ENCODE results near the gene SERPINH1.

The SERPINH1 gene

DNA sequence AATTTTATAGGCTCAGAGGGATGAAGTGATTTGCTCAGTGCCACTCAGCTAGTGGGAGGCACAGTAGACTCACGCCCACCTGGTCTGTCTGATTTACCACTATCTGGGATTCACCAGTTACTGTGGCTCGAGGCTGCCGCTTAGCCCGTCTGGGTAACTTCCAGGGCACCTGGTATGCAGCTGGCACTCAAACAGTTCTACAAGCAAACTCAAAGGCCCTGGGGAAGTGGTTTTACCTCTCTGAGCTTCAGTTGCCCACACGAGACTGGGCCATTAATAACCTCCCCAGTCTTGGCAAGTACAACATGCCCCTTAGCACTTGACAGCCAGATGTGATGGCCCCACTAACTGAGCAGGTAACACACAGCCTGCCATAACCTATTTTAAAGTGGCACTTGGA, 38.9 kb upstream of the SERPINH1 start:
- no peak for TF ChIP-seq CTCF (conservative IDR thresholded peaks at IDR 0.05; ENCODE audit: low read length)
- no peak for TF ChIP-seq EZH2phosphoT487 (IDR thresholded peaks at IDR 0.05; ENCODE audit: borderline replicate concordance)
- no peaks in the 10 kb centered on the region for H3K9me3 ChIP-seq (ENCODE audit: insufficient read depth, low read depth, low read length)
- peaks cover 5% of the 10 kb centered on the region; the same call in 1 of the 2 replicates for H3K79me2 ChIP-seq (ENCODE audit: insufficient read depth, low read length)
- H3K4me2 ChIP-seq (ENCODE audit: low read depth, low read length, poor library complexity, severe bottlenecking): no peak overlapping the region
- peaks cover 8% of the 10 kb centered on the region for H3K4me1 ChIP-seq (ENCODE audit: insufficient read depth, low read length, poor library complexity, severe bottlenecking)
- no peak overlapping the region for H2AFZ ChIP-seq (ENCODE audit: low read length)
- H3K36me3 ChIP-seq (ENCODE audit: insufficient read depth, low read length): no peaks in the 10 kb centered on the region
- no peaks in the 10 kb centered on the region for H3K9me2 ChIP-seq (replicated peaks; ENCODE audit: low read depth, low read length)
- no peak overlapping the region for H3K4me3 ChIP-seq (ENCODE audit: low read length, poor library complexity, severe bottlenecking)
- no peaks in the 10 kb centered on the region for H4K20me1 ChIP-seq (ENCODE audit: insufficient read depth, low read length, poor library complexity, severe bottlenecking)
- H3K9ac ChIP-seq (ENCODE audit: low read depth, low read length, poor library complexity, severe bottlenecking): no peak overlapping the region
- no peaks in the 10 kb centered on the region for H3F3A ChIP-seq (ENCODE audit: low read depth)
- H3K27me3 ChIP-seq (ENCODE audit: insufficient read depth, low read length, poor library complexity, severe bottlenecking): no peaks in the 10 kb centered on the region

- Histone ChIP-seq H3K27me3 (ENCODE audit: insufficient read depth, low read length, poor library complexity, severe bottlenecking) (no peaks in the 10 kb centered on the region), H3K79me2 (ENCODE audit: insufficient read depth, low read length) (peaks cover 5% of the 10 kb centered on the region; the same call in 1 of the 2 replicates), H3K9me2 (replicated peaks; ENCODE audit: low read depth, low read length) (no peaks in the 10 kb centered on the region), H3K9me3 (ENCODE audit: insufficient read depth, low read depth, low read length) (no peaks in the 10 kb centered on the region), H3K36me3 (ENCODE audit: insufficient read depth, low read length) (no peaks in the 10 kb centered on the region), H3K9ac (ENCODE audit: low read depth, low read length, poor library complexity, severe bottlenecking) (no peak overlapping the region), H3K4me2 (ENCODE audit: low read depth, low read length, poor library complexity, severe bottlenecking) (peak overlapping the region; percentile 66), H3K4me3 (ENCODE audit: low read length, poor library complexity, severe bottlenecking) (no peak overlapping the region), H3K4me1 (ENCODE audit: insufficient read depth, low read length, poor library complexity, severe bottlenecking) (peaks cover 8% of the 10 kb centered on the region), H4K20me1 (ENCODE audit: insufficient read depth, low read length, poor library complexity, severe bottlenecking) (no peaks in the 10 kb centered on the region), H2AFZ (ENCODE audit: low read length) (no peak overlapping the region), H3F3A (ENCODE audit: low read depth) (no peaks in the 10 kb centered on the region)
- no peak for TF ChIP-seq CTCF (conservative IDR thresholded peaks at IDR 0.05; ENCODE audit: low read length)
- no peak for TF ChIP-seq EZH2phosphoT487 (IDR thresholded peaks at IDR 0.05; ENCODE audit: borderline replicate concordance)
Measured at GRCh38 chr11:75523811-75524664, 38.0 kb upstream of the SERPINH1 start.

GRCh38 chr11:75524665-75525432, 37.2 kb upstream of the SERPINH1 start:
- Histone ChIP-seq H3K4me1 (ENCODE audit: insufficient read depth, low read length, poor library complexity, severe bottlenecking) (peaks cover 8% of the 10 kb centered on the region), H2AFZ (ENCODE audit: low read length) (no peak overlapping the region), H3K27me3 (ENCODE audit: insufficient read depth, low read length, poor library complexity, severe bottlenecking) (no peaks in the 10 kb centered on the region), H3F3A (ENCODE audit: low read depth) (no peaks in the 10 kb centered on the region), H3K36me3 (ENCODE audit: insufficient read depth, low read length) (no peaks in the 10 kb centered on the region), H3K79me2 (ENCODE audit: insufficient read depth, low read length) (peaks cover 5% of the 10 kb centered on the region; the same call in 1 of the 2 replicates), H4K20me1 (ENCODE audit: insufficient read depth, low read length, poor library complexity, severe bottlenecking) (no peaks in the 10 kb centered on the region), H3K4me2 (ENCODE audit: low read depth, low read length, poor library complexity, severe bottlenecking) (peak overlapping the region; percentile 66), H3K9me3 (ENCODE audit: insufficient read depth, low read depth, low read length) (no peaks in the 10 kb centered on the region), H3K9ac (ENCODE audit: low read depth, low read length, poor library complexity, severe bottlenecking) (no peak overlapping the region), H3K9me2 (replicated peaks; ENCODE audit: low read depth, low read length) (no peaks in the 10 kb centered on the region), H3K4me3 (ENCODE audit: low read length, poor library complexity, severe bottlenecking) (peak overlapping the region; percentile 91)
- TF ChIP-seq CTCF (conservative IDR thresholded peaks at IDR 0.05; ENCODE audit: low read length) (no peak), EZH2phosphoT487 (IDR thresholded peaks at IDR 0.05; ENCODE audit: borderline replicate concordance) (no peak)

Measured in Loucy (cell line).